Gastroesophageal sphincter (tissue), 4 donors: ENCODE measurements around the gene PKIB. TPM values are rescaled to one million over a fixed set of nuclear protein-coding genes. Genes with fewer than 3 reads are reported as not detected.

Experiments used
- ATAC-seq: fragments of 150-250 bp; one replicate; pipeline ENCODE4 v1.9.1; 2016; ENCODE audit warnings: mild to moderate bottlenecking, moderate library complexity
- H3K27ac ChIP-seq, 4 donors: fragments of 200-600 bp; sonication (generic) in 3 of 4; 1 replicate in 3 of 4; 2 replicates in 1 of 4; pipeline ENCODE4 v1.5.1; 2016 to 2019
- H3K27me3 ChIP-seq: fragments of 200-600 bp; sonication (generic); one replicate; pipeline ENCODE4 v1.5.1; 2019
- H3K36me3 ChIP-seq, 2 donors: fragments of 200-600 bp; sonication (generic); one replicate each; pipeline ENCODE4 v1.5.1; 2019; ENCODE audit warnings: control low read depth in 1 of 2
- H3K4me1 ChIP-seq, 3 donors: fragments of 200-600 bp; sonication (generic); 1 replicate in 2 of 3; 2 replicates in 1 of 3; pipeline ENCODE4 v1.5.1; 2016 to 2019; ENCODE audit warnings: control low read depth in 2 of 3
- H3K4me3 ChIP-seq, 2 donors: fragments of 200-600 bp; sonication (generic); one replicate each; pipeline ENCODE4 v1.5.1; 2019; ENCODE audit warnings: mild to moderate bottlenecking in 1 of 2, moderate library complexity in 1 of 2
- H3K9me3 ChIP-seq, 3 donors: fragments of 200-600 bp; sonication (generic); one replicate each; pipeline ENCODE4 v1.5.1; 2017 to 2019; ENCODE audit warnings: control low read depth in 2 of 3
- EP300 ChIP-seq: sonication (generic); formaldehyde crosslinking; IDR thresholded peaks from one replicate; pipeline ENCODE4 v1.6.1; 2017; ENCODE audit warnings: antibody characterized with exemption, mild to moderate bottlenecking
- POLR2A ChIP-seq, 2 donors: fragments of 450-650 bp; IDR thresholded peaks; one replicate each; pipeline ENCODE4 v1.6.1; 2017; ENCODE audit warnings: antibody characterized with exemption in 2 of 2, mild to moderate bottlenecking in 2 of 2, moderate library complexity in 1 of 2
- POLR2AphosphoS5 ChIP-seq: sonication (generic); formaldehyde crosslinking; IDR thresholded peaks from one replicate; pipeline ENCODE4 v1.6.1; 2017; ENCODE audit warnings: antibody characterized with exemption
- WGBS, 2 donors: methylation state at CpG; one replicate each; pipeline ENCODE4 v1.1.5; 2018; ENCODE audit warnings: low coverage in 1 of 2; 5-methylcytosine and 5-hydroxymethylcytosine counted together
- total RNA-seq, 4 donors: library from RNA; depleted of rRNA; stranded (reverse); fragments of >200 nt; gene quantifications; one replicate each; pipeline ENCODE4 v1.1.0, GENCODE V29; 2016
- TF ChIP-seq, protein P1 (sequence below), 4 experiments: fragments of 200-600 bp in 2 of 4; fragments of 450-650 bp in 2 of 4; sonication (generic) in 1 of 4; IDR thresholded peaks; one replicate each; pipeline ENCODE4 v1.5.1; 2017 to 2019; ENCODE audit warnings: antibody characterized with exemption in 4 of 4, mild to moderate bottlenecking in 2 of 4, moderate library complexity in 2 of 4

Gene PKIB, protein sequence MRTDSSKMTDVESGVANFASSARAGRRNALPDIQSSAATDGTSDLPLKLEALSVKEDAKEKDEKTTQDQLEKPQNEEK
- total RNA-seq: 1 to 10 TPM in 1 of 4 donors, under 1 TPM in 1, not detected in 2; 0.67 to 1.1 TPM

DNA sequence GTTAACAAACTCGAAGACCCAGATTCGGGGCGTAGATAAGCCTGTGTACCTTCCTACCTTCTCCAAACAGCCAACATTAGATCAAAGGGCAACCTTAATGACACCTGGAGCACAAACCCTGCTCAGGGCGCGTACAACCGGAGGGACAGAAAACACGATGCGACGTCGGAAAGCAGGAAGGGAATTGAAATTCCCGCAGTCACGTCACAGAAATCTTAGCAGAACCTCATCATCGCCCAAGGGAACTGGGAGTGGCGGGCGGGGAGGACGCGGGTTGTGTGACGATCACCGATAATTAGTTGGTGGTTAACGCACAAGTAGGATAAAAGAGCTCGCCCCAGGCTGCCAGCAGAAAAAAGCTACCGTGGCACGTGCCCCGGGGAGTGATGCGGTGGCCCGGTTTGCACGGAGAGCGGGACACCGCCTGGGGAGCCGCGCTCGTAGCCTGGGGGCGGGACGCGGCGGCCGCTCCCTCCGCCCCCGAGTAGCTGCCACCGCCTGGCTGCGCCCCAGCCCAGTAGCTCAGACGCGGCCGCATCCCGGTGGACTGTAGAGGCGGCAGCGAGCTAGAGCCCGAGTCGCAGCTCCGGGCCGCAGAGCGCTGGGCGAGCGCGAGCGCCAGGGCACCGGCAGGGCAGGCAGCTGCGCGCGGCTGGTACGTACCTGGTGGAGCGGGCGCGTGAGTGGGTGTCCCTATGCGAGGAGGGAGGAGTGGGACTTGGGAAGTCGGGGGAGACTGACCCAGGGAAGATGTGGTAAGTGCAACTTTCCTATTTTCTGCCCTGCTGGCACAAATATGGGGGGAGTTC, at the start of gene PKIB:
Gene PKIB (plus strand): TSS at position 525 of the 809 bp plus-strand sequence. CDS start 107,390 bp downstream, outside the sequence.
- TF ChIP-seq, protein P1, sequence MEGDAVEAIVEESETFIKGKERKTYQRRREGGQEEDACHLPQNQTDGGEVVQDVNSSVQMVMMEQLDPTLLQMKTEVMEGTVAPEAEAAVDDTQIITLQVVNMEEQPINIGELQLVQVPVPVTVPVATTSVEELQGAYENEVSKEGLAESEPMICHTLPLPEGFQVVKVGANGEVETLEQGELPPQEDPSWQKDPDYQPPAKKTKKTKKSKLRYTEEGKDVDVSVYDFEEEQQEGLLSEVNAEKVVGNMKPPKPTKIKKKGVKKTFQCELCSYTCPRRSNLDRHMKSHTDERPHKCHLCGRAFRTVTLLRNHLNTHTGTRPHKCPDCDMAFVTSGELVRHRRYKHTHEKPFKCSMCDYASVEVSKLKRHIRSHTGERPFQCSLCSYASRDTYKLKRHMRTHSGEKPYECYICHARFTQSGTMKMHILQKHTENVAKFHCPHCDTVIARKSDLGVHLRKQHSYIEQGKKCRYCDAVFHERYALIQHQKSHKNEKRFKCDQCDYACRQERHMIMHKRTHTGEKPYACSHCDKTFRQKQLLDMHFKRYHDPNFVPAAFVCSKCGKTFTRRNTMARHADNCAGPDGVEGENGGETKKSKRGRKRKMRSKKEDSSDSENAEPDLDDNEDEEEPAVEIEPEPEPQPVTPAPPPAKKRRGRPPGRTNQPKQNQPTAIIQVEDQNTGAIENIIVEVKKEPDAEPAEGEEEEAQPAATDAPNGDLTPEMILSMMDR (IDR thresholded peaks at IDR 0.05): peak in 2 of 4 experiments; percentile 28 to 46
- no peak for TF ChIP-seq EP300
- Histone ChIP-seq H3K36me3 (no peaks in the 10 kb centered on the region), H3K9me3 (no peaks in the 10 kb centered on the region), H3K27ac (peak within 1 kb of the TSS in 1 of 4 donors; percentile 20), H3K4me3 (peak within 1 kb of the TSS; percentile 46 to 54), H3K4me1 (peaks cover 0 to 22% (median 8%) of the 10 kb centered on the region in 3 donors), H3K27me3 (peaks cover 31% of the 10 kb centered on the region)
- peak; percentile 92 for ATAC-seq
- WGBS, 2 donors: 4 to 27% methylated on average over 3 to 23 of the region's 66 CpGs

DNA sequence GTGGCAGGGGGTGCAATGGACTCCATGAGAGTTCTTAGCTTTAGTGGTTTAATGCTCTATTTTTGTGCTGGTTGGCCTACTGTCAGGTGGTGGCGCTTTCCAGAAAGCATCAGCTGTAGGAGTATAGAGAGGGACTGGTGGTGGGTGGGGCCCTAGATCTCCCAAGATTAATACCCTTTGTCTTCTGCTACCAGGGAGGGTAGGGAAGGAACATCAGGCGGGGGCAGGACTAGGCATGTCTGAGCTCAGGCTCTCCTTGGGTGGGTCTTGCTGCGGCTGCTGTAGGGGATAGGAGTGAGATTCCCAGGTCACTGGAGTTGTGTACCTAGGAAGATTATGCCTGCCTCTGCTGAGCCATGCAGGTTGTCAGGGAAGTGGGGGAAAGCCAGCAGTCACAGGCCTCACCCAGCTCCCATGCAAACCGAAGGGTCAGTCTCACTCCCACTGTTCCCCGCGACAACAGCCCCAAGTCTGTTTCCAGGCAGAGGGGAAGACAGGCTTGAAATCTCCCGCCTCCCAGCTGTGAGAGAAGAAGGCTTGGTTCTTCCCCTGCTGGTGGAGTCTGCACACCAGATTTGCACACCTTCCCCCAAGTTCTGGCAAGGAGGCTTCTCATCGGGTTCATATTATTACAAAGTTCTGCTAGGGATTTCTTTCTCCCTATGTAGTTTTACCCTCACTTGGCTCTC, 46.7 kb upstream of the PKIB start:
- Histone ChIP-seq H3K4me1 (no peaks in the 10 kb centered on the region), H3K4me3 (no peak overlapping the region), H3K27ac (no peak overlapping the region), H3K27me3 (no peaks in the 10 kb centered on the region), H3K36me3 (no peaks in the 10 kb centered on the region), H3K9me3 (peaks cover 0 to 17% (median 0%) of the 10 kb centered on the region in 3 donors)
- no peak for TF ChIP-seq POLR2A (IDR thresholded peaks at IDR 0.05)
- no peak for TF ChIP-seq EP300
- TF ChIP-seq, protein P1 (IDR thresholded peaks at IDR 0.05): no peak
- no peak for TF ChIP-seq POLR2AphosphoS5
- WGBS, 2 donors: 85 to 90% methylated on average over 3 to 6 of the region's 8 CpGs
- ATAC-seq: no peak

DNA sequence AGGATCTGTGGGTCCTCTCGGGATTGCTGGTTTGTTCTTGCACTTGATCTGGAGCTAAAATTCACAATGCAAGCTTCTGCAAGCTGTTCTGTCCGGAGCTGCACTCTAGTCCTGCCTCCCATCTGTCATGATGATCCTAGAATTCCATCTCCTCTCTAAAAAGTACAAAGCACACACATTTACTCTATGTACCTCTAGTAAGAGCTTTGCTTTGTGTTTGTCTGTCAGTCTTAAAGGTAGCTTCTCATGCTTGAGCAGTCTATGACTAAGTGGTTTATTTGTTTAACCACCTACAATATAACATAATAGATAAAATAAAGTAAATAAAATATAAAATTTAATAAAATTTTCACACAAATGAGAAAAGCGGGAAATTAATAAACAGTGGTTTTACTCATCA, 46.0 kb upstream of the PKIB start:
- TF ChIP-seq POLR2AphosphoS5: no peak
- TF ChIP-seq POLR2A (IDR thresholded peaks at IDR 0.05): no peak
- TF ChIP-seq, protein P1 (IDR thresholded peaks at IDR 0.05): no peak
- TF ChIP-seq EP300: no peak
- Histone ChIP-seq H3K27me3 (no peaks in the 10 kb centered on the region), H3K27ac (no peak overlapping the region), H3K4me1 (no peaks in the 10 kb centered on the region), H3K36me3 (no peaks in the 10 kb centered on the region), H3K9me3 (peaks cover 0 to 17% (median 0%) of the 10 kb centered on the region in 3 donors), H3K4me3 (no peak overlapping the region)
- no peak for ATAC-seq
- 69 to 83% methylated on average over 3 of the region's 3 CpGs for WGBS, 2 donors

DNA sequence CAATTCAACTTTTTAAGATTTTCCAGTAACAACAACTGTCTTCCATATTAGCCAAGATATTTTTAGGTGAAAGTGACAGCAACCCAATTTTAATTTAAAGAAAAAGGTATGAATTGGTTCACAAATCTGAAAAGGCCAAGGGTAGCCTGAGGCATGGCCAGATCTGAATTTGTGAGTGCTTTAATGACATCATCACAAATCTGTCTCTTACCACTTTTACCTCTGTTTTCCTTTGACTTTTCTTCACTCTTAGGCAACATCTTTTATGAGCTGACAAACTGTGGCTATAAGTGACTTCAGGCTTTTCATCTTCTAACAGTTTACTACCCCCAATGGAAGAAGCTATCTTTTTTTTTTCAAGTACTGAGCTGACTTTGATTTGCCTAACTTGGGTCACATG, 44.5 kb upstream of the PKIB start:
- Histone ChIP-seq H3K4me1 (no peaks in the 10 kb centered on the region), H3K27me3 (no peaks in the 10 kb centered on the region), H3K9me3 (peaks cover 0 to 17% (median 0%) of the 10 kb centered on the region in 3 donors), H3K4me3 (no peak overlapping the region), H3K36me3 (no peaks in the 10 kb centered on the region), H3K27ac (no peak overlapping the region)
- no peak for ATAC-seq
- TF ChIP-seq, protein P1 (IDR thresholded peaks at IDR 0.05): no peak
- no peak for TF ChIP-seq POLR2AphosphoS5
- TF ChIP-seq EP300: no peak
- no peak for TF ChIP-seq POLR2A (IDR thresholded peaks at IDR 0.05)
